IMR-90 (cell line): Measurements from ENCODE around the gene PRDX4. TPM values are rescaled to one million over a fixed set of nuclear protein-coding genes. Genes with fewer than 3 reads are reported as not detected.

Experiments
- ATAC-seq: fragments of 200-7000 bp; cut with Tn5 transposase; 2 replicates; pipeline ENCODE4 v1.9.1; 2020; ENCODE audit warnings: low read depth, mild to moderate bottlenecking, moderate library complexity
- BruUV-seq: library from RNA; stranded (reverse); fragments of 400-500 nt; replicated peaks from 2 replicates; lab custom pipeline; 2021; lab: Mats Ljungman, UMichigan
- CTCF ChIA-PET: fragments of 300-600 bp; formaldehyde crosslinking; extraction: SDS; loops from one replicate; lab custom pipeline; 2021; ENCODE audit warnings: antibody characterized with exemption; lab: Yijun Ruan, JAX
- POLR2A ChIA-PET: fragments of 300-600 bp; sonication (Branson Sonifier 250); formaldehyde crosslinking; loops from one replicate; lab custom pipeline; 2022; ENCODE audit warnings: antibody characterized with exemption; ENCODE audit not compliant: unreplicated experiment; lab: Charles Lee
- DNase-seq: peaks from one replicate; pipeline ENCODE4 v3.0.0; 2013
- H2AFZ ChIP-seq: replicated peaks from 2 replicates; pipeline ENCODE3; 2013; ENCODE audit warnings: low read length, mild to moderate bottlenecking; ENCODE audit not compliant: poor library complexity
- H2AK5ac ChIP-seq: 2 replicates; pipeline ENCODE4 v1.6.1; 2013; ENCODE audit warnings: low read depth, low read length, inconsistent platforms
- H2AK9ac ChIP-seq: replicated peaks from 2 replicates; pipeline ENCODE3; 2013; ENCODE audit warnings: mild to moderate bottlenecking, low read depth, low read length, moderate library complexity; ENCODE audit not compliant: poor library complexity
- H2BK120ac ChIP-seq: 2 replicates; pipeline ENCODE4 v1.6.1; 2013; ENCODE audit warnings: low read depth, low read length, inconsistent platforms
- H2BK15ac ChIP-seq: 3 replicates; pipeline ENCODE4 v1.6.1; 2013; ENCODE audit warnings: low read depth, low read length, inconsistent platforms
- H2BK20ac ChIP-seq: 2 replicates; pipeline ENCODE4 v1.6.1; 2013; ENCODE audit warnings: low read depth, mild to moderate bottlenecking, inconsistent platforms, low read length, moderate library complexity
- H2BK5ac ChIP-seq: 2 replicates; pipeline ENCODE4 v1.6.1; 2013; ENCODE audit warnings: mild to moderate bottlenecking, low read depth, low read length, inconsistent platforms; ENCODE audit not compliant: poor library complexity, severe bottlenecking
- H3K14ac ChIP-seq: replicated peaks from 2 replicates; pipeline ENCODE4 v1.6.1; 2013; ENCODE audit warnings: low read depth, low read length, inconsistent platforms
- H3K18ac ChIP-seq: 2 replicates; pipeline ENCODE4 v1.6.1; 2013; ENCODE audit warnings: low read depth, low read length, control low read depth
- H3K23ac ChIP-seq: 2 replicates; pipeline ENCODE4 v1.6.1; 2013; ENCODE audit warnings: low read depth, low read length, inconsistent platforms
- H3K27ac ChIP-seq: 2 replicates; pipeline ENCODE4 v1.5.1; 2013; ENCODE audit warnings: mild to moderate bottlenecking, control low read depth, low read length; ENCODE audit not compliant: insufficient read depth
- H3K27me3 ChIP-seq: 2 replicates; pipeline ENCODE4 v1.6.1; 2013; ENCODE audit warnings: low read length; ENCODE audit not compliant: control insufficient read depth, insufficient read depth
- H3K36me3 ChIP-seq: 2 replicates; pipeline ENCODE4 v1.6.1; 2013; ENCODE audit warnings: low read length, mixed read lengths; ENCODE audit not compliant: control insufficient read depth, insufficient read depth
- H3K4ac ChIP-seq: 2 replicates; pipeline ENCODE4 v1.6.1; 2013; ENCODE audit warnings: low read depth, low read length, inconsistent platforms
- H3K4me1 ChIP-seq: 2 replicates; pipeline ENCODE4 v1.6.1; 2013; ENCODE audit warnings: low read length, mixed read lengths; ENCODE audit not compliant: control insufficient read depth, insufficient read depth
- H3K4me2 ChIP-seq: 2 replicates; pipeline ENCODE4 v1.6.1; 2013; ENCODE audit warnings: low read depth, mild to moderate bottlenecking, control low read depth, low read length, moderate library complexity
- H3K4me3 ChIP-seq: 2 replicates; pipeline ENCODE4 v1.5.1; 2013; ENCODE audit warnings: low read depth, mild to moderate bottlenecking, control low read depth, low read length, moderate library complexity; ENCODE audit not compliant: insufficient read depth
- H3K56ac ChIP-seq: 2 replicates; pipeline ENCODE4 v1.6.1; 2013; ENCODE audit warnings: low read length, inconsistent platforms; ENCODE audit not compliant: insufficient read depth; ENCODE audit errors: extremely low read depth
- H3K79me1 ChIP-seq, 2 experiments: 2 replicates each; pipeline ENCODE4 v1.6.1; 2013; ENCODE audit warnings: low read length in 2 of 2, inconsistent platforms in 1 of 2, low read depth in 1 of 2
- H3K9ac ChIP-seq: 2 replicates; pipeline ENCODE4 v1.6.1; 2013; ENCODE audit warnings: low read depth, low read length, control low read depth
- H3K9me1 ChIP-seq: 2 replicates; pipeline ENCODE4 v1.6.1; 2013; ENCODE audit warnings: low read length, inconsistent platforms; ENCODE audit not compliant: insufficient read depth
- H3K9me3 ChIP-seq: 2 replicates; pipeline ENCODE4 v1.6.1; 2013; ENCODE audit warnings: low read length; ENCODE audit not compliant: control insufficient read depth, insufficient read depth
- H4K20me1 ChIP-seq: 2 replicates; pipeline ENCODE4 v1.6.1; 2013; ENCODE audit warnings: low read length, inconsistent platforms; ENCODE audit not compliant: insufficient read depth
- H4K5ac ChIP-seq: 2 replicates; pipeline ENCODE4 v1.6.1; 2013; ENCODE audit warnings: mild to moderate bottlenecking, low read depth, low read length, control low read depth
- H4K8ac ChIP-seq, 2 experiments: 2 replicates each; pipeline ENCODE4 v1.6.1; 2013; ENCODE audit warnings: low read depth in 2 of 2, low read length in 2 of 2, control low read depth in 1 of 2, inconsistent platforms in 1 of 2
- H4K91ac ChIP-seq: 2 replicates; pipeline ENCODE4 v1.6.1; 2013; ENCODE audit warnings: low read depth, low read length, inconsistent platforms; ENCODE audit not compliant: insufficient read depth
- BHLHE40 ChIP-seq: fragments of 150-350 bp; IDR thresholded peaks from 2 replicates; pipeline ENCODE4 v1.6.1; 2016; ENCODE audit warnings: mild to moderate bottlenecking, low read depth, low read length
- MAFK ChIP-seq: IDR thresholded peaks from 2 replicates; pipeline ENCODE4 v1.6.1; 2012; ENCODE audit warnings: low read depth, low read length, improper control_type of control experiment
- MAZ ChIP-seq: IDR thresholded peaks from 2 replicates; pipeline ENCODE4 v1.6.1; 2012; ENCODE audit warnings: low read depth, mild to moderate bottlenecking, low read length, improper control_type of control experiment, moderate library complexity, borderline replicate concordance
- MXI1 ChIP-seq: IDR thresholded peaks from 2 replicates; pipeline ENCODE4 v1.6.1; 2012; ENCODE audit warnings: low read depth, mild to moderate bottlenecking, low read length, moderate library complexity, borderline replicate concordance
- NFE2L2 ChIP-seq: fragments of 150-350 bp; IDR thresholded peaks from 2 replicates; pipeline ENCODE4 v1.6.1; 2016; ENCODE audit warnings: low read depth, mild to moderate bottlenecking, low read length
- POLR2A ChIP-seq: IDR thresholded peaks from 2 replicates; pipeline ENCODE4 v1.6.1; 2012; ENCODE audit warnings: mild to moderate bottlenecking, low read depth, low read length
- RAD21 ChIP-seq: IDR thresholded peaks from 2 replicates; pipeline ENCODE4 v1.6.1; 2012; ENCODE audit warnings: low read length, improper control_type of control experiment
- RFX5 ChIP-seq: IDR thresholded peaks from 2 replicates; pipeline ENCODE4 v1.8.0; 2012; ENCODE audit warnings: low read depth, mild to moderate bottlenecking, low read length, moderate library complexity
- SMC3 ChIP-seq: fragments of 150-350 bp; IDR thresholded peaks from 2 replicates; pipeline ENCODE4 v1.6.1; 2016; ENCODE audit warnings: low read depth, mild to moderate bottlenecking, antibody characterized with exemption, low read length, moderate library complexity
- USF2 ChIP-seq: fragments of 150-350 bp; IDR thresholded peaks from 2 replicates; pipeline ENCODE4 v1.6.1; 2017; ENCODE audit warnings: mild to moderate bottlenecking, antibody characterized with exemption, low read length, low read depth
- WGBS, 2 experiments: methylation state at CpG; one replicate each; pipeline versions ENCODE4 v1.1.5 to v1.1.7; 2013; ENCODE audit warnings: missing lambda C conversion rate in 2 of 2; ENCODE audit not compliant: insufficient read length in 1 of 2; ENCODE audit errors: extremely low coverage in 2 of 2; 5-methylcytosine and 5-hydroxymethylcytosine counted together
- dilution Hi-C: fragments of 300-500 bp; cut with HindIII; formaldehyde crosslinking; loops from one replicate; pipeline ENCODE4 v1.14.3; 2018; ENCODE audit warnings: low sequenced_read_pairs; ENCODE audit not compliant: unreplicated experiment
- in situ Hi-C: fragments of 300-500 bp; cut with MboI; formaldehyde crosslinking; loops from 3 replicates; pipeline ENCODE4 v1.14.3; 2019; ENCODE audit warnings: low sequenced_read_pairs, inconsistent platforms, mixed read lengths
- intact Hi-C: fragments of 100-400 bp; cut with micrococcal nuclease; formaldehyde crosslinking; loops from 2 replicates; pipeline ENCODE4 v1.10.0; 2022
- polyA plus RNA-seq, 3 experiments: library from polyadenylated mRNA; depleted of rRNA; stranded (reverse); fragments of >200 nt; gene quantifications; 2 replicates each; pipeline ENCODE4 v1.2.3, GENCODE V29; 2012; ENCODE audit warnings: low replicate concordance in 1 of 3
- total RNA-seq: library from RNA; depleted of rRNA; stranded (reverse); fragments of >200 nt; gene quantifications from 2 replicates; pipeline ENCODE4 v1.2.3, GENCODE V29; 2012

Gene PRDX4
- total and polyA plus RNA-seq, 2 of the 4 experiments (the other 2 are of a cell fraction) = 194 to 226 TPM

- Histone ChIP-seq H3K27me3 (peaks cover 7% of the 10 kb centered on the region), H4K91ac (no peak overlapping the region), H3K9me1 (no peaks in the 10 kb centered on the region), H3K14ac (no peak overlapping the region), H2BK15ac (no peak overlapping the region), H2BK120ac (no peak overlapping the region), H4K5ac (no peak overlapping the region), H3K79me1 (no peaks in the 10 kb centered on the region), H3K4ac (no peak overlapping the region), H3K4me1 (no peaks in the 10 kb centered on the region), H3K27ac (no peak overlapping the region), H3K4me3 (no peak overlapping the region), H3K18ac (no peak overlapping the region), H3K56ac (no peak overlapping the region), H2AK5ac (no peak overlapping the region), H3K9me3 (no peaks in the 10 kb centered on the region), H3K36me3 (no peaks in the 10 kb centered on the region), H3K9ac (no peak overlapping the region), H4K8ac (no peak overlapping the region), H3K4me2 (no peak overlapping the region), H2AFZ (no peak overlapping the region), H4K20me1 (no peaks in the 10 kb centered on the region), H2AK9ac (no peak overlapping the region), H2BK20ac (no peak overlapping the region), H2BK5ac (no peak overlapping the region), H3K23ac (no peak overlapping the region)
- ChIA-PET CTCF (no interaction called here), POLR2A (no interaction called here)
- BruUV-seq = no TSS peak
- intact Hi-C loops = no loop called here
- dilution Hi-C loops = no loop called here
- in situ Hi-C loops = no loop called here
- no peak for DNase-seq
- TF ChIP-seq USF2 (no peak), BHLHE40 (no peak), RFX5 (no peak), NFE2L2 (no peak), POLR2A (no peak), RAD21 (no peak), SMC3 (no peak), MXI1 (no peak), MAFK (no peak), MAZ (no peak)
- ATAC-seq = no peak
- no CpG with 5 or more reads among the region's 5 CpGs for WGBS, 2 experiments
Measured at GRCh38 chrX:23656091-23656490, 11.2 kb upstream of the PRDX4 start.
